Measurements from ENCODE around the gene TMEM222. TPM values are rescaled to one million over a fixed set of nuclear protein-coding genes. Genes with fewer than 3 reads are reported as not detected.
"Not testable (repeated sequence)": the region's sequence is repeated elsewhere in the genome, so short reads cannot be mapped to it uniquely, and the experiment has no call there.

The TMEM222 gene
- total RNA-seq, 1 donor from 2014 or later: 30.2 TPM

GRCh38 chr1:27380766-27381733 is 59.1 kb downstream of the TMEM222 start:
- TF ChIP-seq, protein P1, sequence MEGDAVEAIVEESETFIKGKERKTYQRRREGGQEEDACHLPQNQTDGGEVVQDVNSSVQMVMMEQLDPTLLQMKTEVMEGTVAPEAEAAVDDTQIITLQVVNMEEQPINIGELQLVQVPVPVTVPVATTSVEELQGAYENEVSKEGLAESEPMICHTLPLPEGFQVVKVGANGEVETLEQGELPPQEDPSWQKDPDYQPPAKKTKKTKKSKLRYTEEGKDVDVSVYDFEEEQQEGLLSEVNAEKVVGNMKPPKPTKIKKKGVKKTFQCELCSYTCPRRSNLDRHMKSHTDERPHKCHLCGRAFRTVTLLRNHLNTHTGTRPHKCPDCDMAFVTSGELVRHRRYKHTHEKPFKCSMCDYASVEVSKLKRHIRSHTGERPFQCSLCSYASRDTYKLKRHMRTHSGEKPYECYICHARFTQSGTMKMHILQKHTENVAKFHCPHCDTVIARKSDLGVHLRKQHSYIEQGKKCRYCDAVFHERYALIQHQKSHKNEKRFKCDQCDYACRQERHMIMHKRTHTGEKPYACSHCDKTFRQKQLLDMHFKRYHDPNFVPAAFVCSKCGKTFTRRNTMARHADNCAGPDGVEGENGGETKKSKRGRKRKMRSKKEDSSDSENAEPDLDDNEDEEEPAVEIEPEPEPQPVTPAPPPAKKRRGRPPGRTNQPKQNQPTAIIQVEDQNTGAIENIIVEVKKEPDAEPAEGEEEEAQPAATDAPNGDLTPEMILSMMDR (IDR thresholded peaks at IDR 0.05): no peak
- Histone ChIP-seq H3K4me3 (no peak overlapping the region), H3K9me3 (no peaks in the 10 kb centered on the region), H3K27ac (no peak overlapping the region), H3K36me3 (no peaks in the 10 kb centered on the region), H3K27me3 (ENCODE audit: low read depth) (no peaks in the 10 kb centered on the region), H3K4me1 (peaks cover 21% of the 10 kb centered on the region)
- intact Hi-C loops (cut with DNase I): no loop called here
- peak in 1 of 2 donors; percentile 7 for ATAC-seq
- DNase-seq: no peak

- Histone ChIP-seq H3K27me3 (ENCODE audit: low read depth) (no peaks in the 10 kb centered on the region), H3K4me1 (peaks cover 17% of the 10 kb centered on the region), H3K36me3 (no peaks in the 10 kb centered on the region), H3K9me3 (no peaks in the 10 kb centered on the region), H3K4me3 (no peak overlapping the region), H3K27ac (no peak overlapping the region)
- TF ChIP-seq, protein P1 (IDR thresholded peaks at IDR 0.05): no peak
- ATAC-seq (no peak), DNase-seq (no peak)
- intact Hi-C loops (cut with DNase I): no loop called here
These were observed 60.2 kb downstream of the TMEM222 start for GRCh38 chr1:27381969-27382762.

GRCh38 chr1:27383039-27383605 is 61.2 kb downstream of the TMEM222 start, which contains the start of gene CD164L2:
CD164L2 (minus strand) TSS chr1:27383333; CDS start chr1:27383239, 94 bp downstream.
- intact Hi-C loops (cut with DNase I): no loop called here
- DNase-seq: peak; percentile 84
- Histone ChIP-seq H3K27me3 (ENCODE audit: low read depth) (no peaks in the 10 kb centered on the region), H3K4me1 (peaks cover 17% of the 10 kb centered on the region), H3K27ac (no peak within 1 kb of the TSS), H3K36me3 (no peaks in the 10 kb centered on the region), H3K9me3 (no peaks in the 10 kb centered on the region), H3K4me3 (peak within 1 kb of the TSS; percentile 33)
- peak; percentile 89 to 93 for ATAC-seq
- TF ChIP-seq, protein P1 (IDR thresholded peaks at IDR 0.05): no peak

GRCh38 chr1:27383661-27384060 is 61.7 kb downstream of the TMEM222 start:
- H3K4me1 ChIP-seq: peaks cover 17% of the 10 kb centered on the region
- intact Hi-C loops (cut with DNase I): no loop called here
- no peak overlapping the region for H3K4me3 ChIP-seq
- DNase-seq (no peak), ATAC-seq (no peak)
- H3K27ac ChIP-seq: no peak overlapping the region
- no peaks in the 10 kb centered on the region for H3K9me3 ChIP-seq
- H3K27me3 ChIP-seq (ENCODE audit: low read depth): no peaks in the 10 kb centered on the region
- no peaks in the 10 kb centered on the region for H3K36me3 ChIP-seq
- TF ChIP-seq, protein P1 (IDR thresholded peaks at IDR 0.05): no peak

DNA sequence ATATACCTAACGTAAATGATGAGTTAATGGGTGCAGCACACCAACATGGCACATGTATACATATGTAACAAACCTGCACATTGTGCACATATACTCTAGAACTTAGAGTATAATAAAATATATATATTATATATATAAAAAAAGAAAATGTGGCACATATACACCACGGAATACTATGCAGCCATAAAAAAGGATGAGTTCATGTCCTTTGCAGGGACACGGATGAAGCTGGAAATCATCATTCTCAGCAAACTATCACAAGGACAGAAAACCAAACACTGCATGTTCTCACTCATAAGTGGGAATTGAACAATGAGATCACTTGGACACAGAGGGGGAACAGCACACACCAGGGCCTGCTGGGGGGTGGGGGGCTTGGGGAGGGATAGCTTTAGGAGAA is 62.8 kb downstream of the TMEM222 start:
- H3K9me3 ChIP-seq; H3K27me3 ChIP-seq (ENCODE audit: low read depth); intact Hi-C loops (cut with DNase I); H3K27ac ChIP-seq; ATAC-seq; H3K36me3 ChIP-seq; DNase-seq; H3K4me3 ChIP-seq: not testable (repeated sequence)
- peaks cover 17% of the 10 kb centered on the region for H3K4me1 ChIP-seq

Other genes with a start within 250 kb of the TMEM222 start
- gene SLC9A1, start 167.0 kb upstream of the TMEM222 start, total RNA-seq: 57.7 TPM
- gene WDTC1, start 87.5 kb upstream of the TMEM222 start, total RNA-seq: 45.7 TPM
- gene SYTL1, start 19.9 kb downstream of the TMEM222 start, total RNA-seq: 29.3 TPM
- 117 TPM for gene MAP3K6, start 44.8 kb downstream of the TMEM222 start, total RNA-seq
- gene FCN3, start 52.7 kb downstream of the TMEM222 start, total RNA-seq: 1,125 TPM
- gene CD164L2, start 61.2 kb downstream of the TMEM222 start, total RNA-seq: 6.8 TPM
- gene GPR3, start 70.5 kb downstream of the TMEM222 start, total RNA-seq: 0.18 TPM
- 159 TPM for gene WASF2, start 168.0 kb downstream of the TMEM222 start, total RNA-seq

Data from lower lobe of right lung (tissue), 2 donors.